HTERT RPE-1 (cell line): ENCODE measurements around the gene RPN2.

ENCODE experiments used
- in situ Hi-C: fragments of 300-500 bp; cut with MboI; formaldehyde crosslinking; loops from 4 replicates; pipeline ENCODE4 v1.14.3; 2020; ENCODE audit warnings: low sequenced_read_pairs

RPN2 gene

DNA sequence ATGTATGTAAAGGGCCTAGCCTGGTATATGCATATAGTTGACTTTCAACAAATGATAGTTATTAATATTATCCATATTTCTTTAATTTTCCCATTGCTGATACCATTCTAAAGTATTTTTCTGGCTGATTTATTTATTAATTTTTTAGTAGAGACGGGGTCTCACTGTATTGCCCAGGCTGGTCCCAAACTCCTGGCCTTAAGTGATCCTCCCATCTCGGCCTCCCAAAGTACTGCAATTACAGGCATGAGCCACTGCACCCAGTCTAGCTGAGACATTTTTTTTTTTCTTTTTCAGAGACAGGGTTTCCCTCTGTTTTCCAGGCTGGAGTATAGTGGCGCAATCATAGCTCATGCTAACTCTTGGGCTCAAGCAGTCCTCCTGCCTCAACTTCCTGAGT, 30.1 kb downstream of the RPN2 start:
- in situ Hi-C loops: no loop called here

DNA sequence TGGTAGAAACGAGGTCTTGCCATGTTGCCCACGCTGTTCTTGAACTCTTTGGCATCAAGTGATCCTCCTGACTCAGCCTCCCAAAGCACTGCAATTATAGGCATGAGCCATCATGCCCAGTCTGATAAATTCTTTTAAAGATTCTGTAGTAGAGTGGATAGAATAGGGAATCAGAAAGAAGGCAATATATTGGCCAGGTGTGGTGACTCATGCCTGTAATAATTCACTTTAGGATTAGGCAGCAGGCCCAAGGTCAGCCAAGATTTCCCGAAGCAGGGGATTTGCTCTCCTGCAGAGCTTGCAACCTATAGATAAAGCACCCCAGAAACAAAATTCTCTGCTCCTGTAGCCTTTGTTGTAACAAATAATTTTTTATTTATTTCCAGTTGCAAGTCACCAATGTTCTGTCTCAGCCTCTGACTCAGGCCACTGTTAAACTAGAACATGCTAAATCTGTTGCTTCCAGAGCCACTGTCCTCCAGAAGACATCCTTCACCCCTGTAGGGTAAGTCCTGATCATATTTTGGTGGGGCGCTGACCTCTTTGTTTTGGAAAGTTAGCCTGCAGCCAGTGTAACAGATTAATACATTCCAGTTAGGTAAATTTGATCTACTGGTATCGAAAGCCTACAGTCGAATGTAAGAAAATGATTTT, 30.7 kb downstream of the RPN2 start:
- in situ Hi-C loops: no loop called here

DNA sequence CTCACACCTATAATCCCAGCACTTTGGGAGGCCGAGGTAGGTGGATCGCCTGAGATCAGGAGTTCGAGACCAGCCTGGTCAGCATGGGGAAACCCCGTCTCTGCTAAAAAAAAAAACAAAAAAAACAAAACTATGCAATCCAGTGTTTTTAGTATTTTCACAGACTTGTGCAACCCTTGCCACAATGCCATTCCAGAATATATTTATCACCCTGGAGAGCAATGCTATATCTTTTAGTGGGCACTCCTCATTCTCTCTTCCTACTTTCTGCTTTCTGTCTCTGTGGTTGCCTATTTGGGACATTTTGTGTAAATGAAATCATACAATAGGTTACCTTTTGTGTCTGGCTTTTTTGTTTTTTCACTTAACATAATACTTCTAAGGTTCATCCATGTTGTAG, 39.3 kb downstream of the RPN2 start:
- in situ Hi-C loops: no loop called here

DNA sequence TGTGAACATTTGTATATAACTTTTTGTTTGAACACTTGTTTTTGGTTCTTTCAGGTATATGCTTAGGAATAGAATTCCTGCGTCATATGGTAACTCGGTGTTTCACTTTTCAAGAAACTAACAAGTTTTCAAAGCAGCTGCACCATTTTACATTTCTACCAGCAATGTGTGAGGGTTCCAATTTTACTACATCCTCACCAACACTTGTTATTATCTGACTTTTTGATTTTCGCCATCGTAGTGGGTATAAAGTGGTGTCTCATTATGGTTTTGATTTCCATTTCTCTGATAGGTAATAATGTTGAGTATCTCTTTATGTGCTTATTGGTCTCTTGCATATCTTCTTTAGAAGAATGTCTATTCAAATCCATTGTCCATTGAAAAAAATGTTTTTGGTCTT, 39.8 kb downstream of the RPN2 start:
- in situ Hi-C loops: no loop called here

DNA sequence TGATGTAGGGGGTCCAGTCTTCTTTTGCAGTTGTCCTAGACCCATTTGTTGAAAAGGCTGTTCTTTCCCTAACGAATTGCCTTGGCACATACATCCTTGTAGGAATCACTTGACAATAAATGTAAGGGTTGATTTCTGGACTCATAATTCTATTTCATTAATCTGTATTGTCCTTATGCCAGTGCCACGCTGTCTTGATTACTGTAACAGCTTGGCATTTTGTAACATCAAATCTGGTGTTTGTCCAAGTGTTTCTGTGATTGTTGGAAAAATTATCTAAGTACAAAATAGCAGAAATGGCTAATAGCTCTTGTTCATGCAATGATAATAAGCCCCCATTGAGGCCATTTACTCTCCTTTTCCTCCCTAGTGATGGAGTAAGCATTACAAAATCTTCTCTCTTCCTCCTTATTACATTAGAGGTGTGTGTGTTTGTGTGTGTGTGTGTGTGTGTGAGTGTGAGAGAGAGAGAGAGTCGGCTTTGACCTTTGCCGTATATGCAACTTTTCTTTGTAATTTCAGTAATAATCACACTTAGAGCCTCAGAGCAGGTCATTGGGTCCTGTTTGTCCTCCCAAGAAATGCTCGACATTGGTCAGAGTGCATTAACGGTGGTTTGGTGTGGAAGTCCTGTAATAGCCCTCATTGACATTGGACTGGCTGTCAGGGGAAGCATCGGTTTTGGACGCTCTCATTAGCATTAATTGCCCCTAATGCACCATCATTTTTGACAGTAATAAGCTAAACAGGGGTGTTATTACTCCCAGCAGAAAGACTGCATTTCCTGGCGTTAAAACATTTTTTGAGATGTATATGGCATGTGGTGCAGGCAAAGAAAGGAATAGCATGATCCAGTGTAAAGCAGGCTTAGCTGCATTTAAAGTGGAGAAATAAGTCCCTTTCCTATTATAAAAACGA, 40.9 kb downstream of the RPN2 start:
- in situ Hi-C loops: no loop called here

DNA sequence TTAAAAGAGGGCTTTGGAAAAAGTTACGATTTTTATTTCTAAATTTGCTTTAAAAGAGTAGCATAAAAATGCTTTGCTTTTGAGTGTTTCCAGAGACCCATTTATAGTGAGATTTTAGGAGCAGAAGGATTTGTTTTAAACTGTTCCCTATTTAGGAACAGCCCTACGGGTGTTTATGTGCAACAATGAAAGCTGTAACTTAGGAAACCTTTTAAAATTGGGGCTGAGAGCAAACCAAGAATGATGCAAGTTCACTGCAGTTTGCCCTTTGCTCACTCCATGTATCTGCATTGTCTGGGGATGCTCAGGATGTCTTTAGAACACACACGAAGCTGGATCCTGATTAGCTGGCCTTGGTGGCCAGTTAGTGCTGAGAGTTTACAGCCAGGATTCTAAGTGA, 41.6 kb downstream of the RPN2 start:
- in situ Hi-C loops: no loop called here

DNA sequence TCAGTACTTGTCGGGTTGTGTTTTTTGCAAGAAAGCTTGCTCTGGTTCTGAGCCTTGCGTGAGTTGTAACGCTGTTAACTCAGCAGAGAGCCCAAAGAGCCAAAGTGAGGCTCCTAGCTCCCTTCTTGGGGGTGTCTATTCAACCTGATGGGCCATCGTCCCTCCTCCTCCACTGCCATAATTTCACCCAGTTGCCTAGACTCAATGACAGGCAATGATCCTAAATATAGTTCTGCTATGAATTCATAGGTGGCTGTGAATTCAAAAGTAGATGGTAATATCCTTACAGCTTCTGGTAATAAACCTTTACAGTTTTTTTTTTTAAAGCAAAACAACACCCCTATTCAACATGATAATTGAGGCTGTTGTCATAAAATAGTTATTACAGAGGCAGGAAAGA, 43.0 kb downstream of the RPN2 start:
- in situ Hi-C loops: no loop called here

DNA sequence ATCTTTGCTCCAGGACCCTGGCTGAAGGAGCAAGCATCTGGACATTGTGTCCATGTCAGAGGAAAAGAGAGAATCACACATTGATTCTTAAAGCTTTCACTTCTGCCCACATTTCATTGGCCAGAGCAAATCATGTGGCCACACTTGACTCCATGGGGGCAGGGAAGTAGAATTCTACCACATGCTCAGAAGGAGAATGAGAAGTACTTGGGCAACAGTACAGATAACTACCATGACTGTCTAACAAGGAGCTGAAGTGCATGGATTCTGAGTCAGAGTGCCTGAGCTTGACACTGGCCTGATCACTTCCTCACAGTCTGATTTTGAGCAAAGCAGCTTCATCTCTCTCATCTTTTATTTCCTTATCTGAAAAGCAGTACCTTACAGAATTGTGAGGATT, 43.9 kb downstream of the RPN2 start:
- in situ Hi-C loops: no loop called here

DNA sequence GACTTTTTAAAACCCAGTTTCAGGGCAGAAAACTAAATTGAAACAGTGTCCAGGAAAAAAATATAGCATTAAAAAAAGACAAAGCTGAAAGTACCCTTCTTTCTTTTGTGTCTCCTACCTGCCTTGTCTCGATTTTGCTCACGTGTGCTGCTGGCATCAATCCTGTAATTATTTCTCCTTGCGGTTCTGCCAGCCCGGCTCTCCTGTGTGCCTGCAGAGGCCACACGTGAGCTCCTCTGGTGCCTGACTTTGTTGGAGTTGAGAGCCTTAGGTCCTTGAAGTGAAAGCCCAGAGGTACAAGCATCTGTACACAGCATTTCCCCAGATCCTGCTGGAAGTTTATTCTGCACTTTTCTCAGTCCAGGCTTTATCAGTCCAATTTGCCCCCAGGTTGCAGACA, 46.0 kb downstream of the RPN2 start:
- in situ Hi-C loops: no loop called here

DNA sequence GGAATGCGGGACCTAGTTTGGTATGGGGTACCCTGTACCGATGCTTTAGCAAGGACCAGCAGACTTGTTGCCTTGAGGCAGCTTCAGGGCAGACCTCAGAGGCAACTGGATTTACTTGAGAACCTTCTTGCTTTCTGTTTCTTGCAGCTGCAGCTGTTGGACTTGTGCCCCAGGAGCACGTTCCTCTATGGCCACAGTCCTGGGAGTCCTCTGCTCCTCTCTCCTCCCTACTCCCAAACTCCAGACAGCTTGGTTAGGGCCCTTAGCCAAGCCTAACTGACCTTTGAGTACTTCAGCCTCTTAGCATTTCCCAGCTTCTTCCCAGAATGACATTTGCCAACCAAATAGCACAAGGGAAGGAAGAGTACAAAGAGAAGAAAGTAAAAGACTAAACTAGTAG, 47.8 kb downstream of the RPN2 start:
- in situ Hi-C loops: no loop called here

DNA sequence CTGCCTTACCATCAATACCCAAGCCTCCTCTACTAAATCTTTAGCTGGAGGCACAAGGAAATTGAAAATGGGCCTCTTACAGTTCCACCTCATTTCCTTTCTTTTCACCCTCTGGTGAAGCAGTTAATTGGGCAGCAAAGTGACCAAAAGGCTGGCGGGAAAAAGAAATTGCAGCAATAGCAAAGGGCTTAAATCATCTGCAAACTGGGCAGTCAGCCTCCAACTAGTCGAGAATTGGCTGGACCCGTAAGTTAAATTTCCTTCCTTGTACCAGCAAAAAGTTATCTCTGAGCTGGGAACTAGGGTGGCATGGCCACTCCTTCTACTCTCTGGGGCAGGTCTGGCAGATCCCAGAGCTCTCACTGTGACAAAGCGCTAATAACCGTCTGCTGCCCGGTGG, 49.0 kb downstream of the RPN2 start:
- in situ Hi-C loops: no loop called here

DNA sequence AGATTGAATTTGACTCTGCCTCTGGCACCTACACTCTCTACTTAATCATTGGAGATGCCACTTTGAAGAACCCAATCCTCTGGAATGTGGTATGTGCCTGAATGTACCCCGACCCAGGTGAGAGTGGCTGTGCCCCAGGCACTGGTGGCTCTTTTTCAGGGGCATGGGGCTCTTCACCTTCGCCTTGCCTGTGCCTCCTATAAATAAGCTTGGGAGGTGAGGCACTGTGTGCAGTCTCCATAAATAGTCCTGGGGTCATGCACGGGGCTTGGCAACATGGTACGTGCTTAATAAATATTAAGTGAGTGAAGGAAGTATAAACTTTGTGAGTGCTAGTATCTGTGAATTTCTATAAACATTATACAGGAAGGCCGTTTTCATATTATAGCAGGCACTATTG, 49.5 kb downstream of the RPN2 start:
- in situ Hi-C loops: no loop called here

DNA sequence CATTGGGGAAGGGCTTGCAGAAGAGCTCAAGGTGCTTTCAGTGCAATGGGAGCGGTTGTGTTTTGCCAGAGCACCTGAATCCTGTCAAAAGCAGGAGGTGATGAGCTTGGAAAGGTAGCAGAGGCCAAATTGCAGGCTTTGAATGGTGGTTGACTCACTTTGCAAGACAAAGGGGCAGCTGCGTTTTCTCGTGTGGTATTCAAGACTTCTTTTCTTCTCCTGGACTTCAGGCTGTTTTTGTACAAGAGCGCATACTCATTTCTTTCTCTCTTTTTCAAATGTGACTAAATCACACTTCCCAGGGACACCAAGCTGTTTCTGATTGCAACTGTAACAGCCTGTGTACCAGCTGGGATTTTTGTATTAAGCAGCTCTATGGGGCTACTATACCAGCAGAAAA, 50.2 kb downstream of the RPN2 start:
- in situ Hi-C loops: no loop called here

DNA sequence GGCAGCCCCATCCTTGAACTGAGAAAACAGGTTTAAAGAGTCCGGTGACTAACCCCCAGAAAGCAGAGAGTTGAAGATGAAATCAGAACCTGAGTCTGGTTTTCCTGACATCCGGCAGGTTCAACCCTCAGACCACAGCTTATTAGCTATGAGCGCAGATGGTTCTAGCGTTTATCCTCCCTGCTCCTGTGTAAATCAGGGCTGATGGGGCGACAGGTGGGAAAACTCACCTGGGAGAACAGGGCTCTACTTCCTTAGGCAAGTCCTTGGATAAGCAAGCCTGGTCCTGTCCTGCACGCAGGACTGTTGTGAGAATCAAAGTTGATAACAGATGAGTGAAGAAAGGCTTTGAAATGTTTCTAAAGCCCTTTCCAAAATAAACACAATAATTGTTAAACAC, 51.1 kb downstream of the RPN2 start:
- in situ Hi-C loops: no loop called here

DNA sequence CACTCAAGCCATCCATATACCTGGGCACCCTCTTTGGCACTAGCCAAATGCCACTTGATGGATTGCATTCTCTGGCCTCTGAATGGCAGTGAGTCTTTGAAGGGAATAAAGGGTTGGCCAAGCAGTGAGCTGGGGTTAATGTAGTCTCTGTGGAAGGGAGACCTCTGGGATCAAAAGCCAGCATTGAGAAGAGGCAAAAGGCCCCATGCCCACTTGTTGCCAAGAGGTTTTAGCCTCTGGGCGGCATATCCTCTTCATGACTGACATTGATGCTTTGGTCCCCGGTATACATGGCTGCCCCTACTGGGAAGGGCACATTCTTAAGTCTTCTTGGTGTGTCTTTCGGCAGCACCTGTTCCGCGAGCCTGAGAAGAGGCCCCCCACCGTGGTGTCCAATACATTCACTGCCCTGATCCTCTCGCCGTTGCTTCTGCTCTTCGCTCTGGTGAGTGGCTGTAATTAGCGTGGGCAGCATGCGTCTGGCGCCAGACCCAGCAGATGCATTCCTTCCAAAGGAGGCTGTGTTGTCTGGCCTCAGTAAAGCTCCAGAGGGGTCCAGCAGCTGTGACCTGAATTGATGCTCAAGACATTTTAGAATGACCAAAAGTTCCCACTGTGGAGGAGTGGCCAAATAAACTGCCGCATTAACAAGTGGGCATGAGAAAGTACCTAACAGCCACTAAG, 53.0 kb downstream of the RPN2 start:
- in situ Hi-C loops: no loop called here

DNA sequence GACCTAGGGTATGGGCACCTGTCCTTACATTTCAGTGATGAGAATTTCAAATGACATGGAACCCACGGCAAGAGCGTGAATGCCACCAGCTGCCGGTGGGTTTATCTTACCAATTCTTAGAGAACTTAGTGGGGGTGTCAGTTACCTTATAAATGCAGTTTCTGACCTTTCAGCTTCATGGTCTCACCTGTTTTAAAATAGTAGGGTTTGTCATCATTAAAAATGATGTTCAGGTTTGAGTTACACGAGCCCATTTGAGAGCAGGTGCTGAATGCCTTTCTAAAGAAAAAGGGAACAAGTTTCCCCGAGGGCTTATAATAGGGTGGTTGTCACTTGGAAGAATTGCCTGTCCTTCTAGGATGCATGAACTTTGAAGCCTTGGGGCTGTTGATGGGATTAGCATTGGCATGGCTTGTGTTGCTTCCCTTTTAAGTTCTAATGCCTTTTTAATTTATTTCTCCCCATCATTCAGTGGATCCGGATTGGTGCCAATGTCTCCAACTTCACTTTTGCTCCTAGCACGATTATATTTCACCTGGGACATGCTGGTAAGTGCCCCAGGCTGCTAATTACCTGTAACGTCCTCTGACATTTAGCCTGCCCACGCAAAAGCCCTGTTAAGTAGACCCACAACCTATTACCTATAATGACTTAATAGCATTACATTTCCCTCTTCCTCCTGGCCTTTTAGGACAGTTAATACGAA, 54.6 kb downstream of the RPN2 start:
- in situ Hi-C loops: no loop called here

DNA sequence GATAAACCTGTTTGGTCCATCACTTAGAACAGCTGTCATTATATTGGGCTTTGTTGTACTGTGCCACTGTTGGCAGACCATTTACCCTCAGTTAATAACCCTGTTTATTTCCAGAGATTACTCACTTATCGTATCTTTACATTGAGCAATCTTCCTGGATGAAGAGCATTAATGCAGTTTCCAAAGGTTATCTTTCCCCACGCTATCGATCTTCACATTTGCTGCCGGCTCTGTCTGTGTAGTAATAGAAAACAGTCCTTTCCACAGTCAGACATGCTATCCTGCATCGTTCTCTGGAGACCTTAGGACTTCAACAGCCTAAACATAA, 55.1 kb downstream of the RPN2 start:
- in situ Hi-C loops: no loop called here

DNA sequence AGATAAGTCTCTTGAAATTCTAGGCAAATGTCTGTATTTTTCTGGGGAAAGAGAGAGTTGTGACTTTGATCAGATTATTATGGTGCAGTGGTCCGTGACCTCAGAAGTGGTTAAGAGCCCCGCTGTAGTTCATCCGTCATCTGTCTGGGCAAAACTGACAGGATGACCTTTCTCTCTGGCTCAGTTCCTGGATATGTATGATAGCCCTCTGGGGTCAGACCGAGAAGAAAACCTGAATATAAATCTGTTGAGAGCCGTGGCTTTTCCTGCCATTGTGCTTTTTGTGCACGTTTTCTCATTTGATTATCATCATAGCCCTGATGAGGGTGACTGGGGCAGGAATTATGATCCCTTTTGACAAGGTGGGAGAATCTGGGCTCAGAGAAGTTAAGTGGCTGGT, 55.9 kb downstream of the RPN2 start:
- in situ Hi-C loops: no loop called here

DNA sequence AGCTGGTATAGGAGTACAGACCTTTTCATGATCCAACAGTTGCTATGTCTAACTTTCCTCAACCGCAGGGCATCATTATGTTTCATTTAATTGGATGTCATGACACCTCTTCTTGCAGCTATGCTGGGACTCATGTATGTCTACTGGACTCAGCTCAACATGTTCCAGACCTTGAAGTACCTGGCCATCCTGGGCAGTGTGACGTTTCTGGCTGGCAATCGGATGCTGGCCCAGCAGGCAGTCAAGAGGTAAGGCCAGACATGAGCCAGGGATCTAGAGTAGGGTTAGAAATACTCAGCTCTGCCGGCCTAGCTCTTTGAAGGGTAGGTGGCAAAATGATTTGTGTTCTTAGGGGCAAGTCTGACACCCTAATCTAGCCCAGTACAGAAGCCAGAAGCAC, 57.3 kb downstream of the RPN2 start:
- in situ Hi-C loops: no loop called here

DNA sequence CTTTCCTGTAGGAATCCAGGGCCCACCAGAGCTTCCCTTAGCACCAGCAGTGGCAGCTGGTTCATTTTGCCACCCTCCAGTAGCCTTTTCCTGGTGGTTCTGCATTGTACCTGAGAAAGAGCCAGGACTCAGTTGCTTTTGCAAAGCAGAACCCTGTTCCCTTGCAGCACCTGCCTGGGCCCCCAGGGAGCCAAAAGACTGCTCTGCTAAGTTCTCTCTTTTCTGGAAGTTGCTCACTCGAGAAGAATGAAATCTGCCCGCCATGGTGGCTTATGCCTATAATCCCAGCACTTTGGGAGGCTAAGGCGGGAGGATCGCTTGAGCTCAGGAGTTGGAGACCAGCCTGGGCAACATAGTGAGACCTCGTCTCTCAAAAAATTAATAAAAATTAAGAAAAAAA, 58.5 kb downstream of the RPN2 start:
- in situ Hi-C loops: no loop called here

DNA sequence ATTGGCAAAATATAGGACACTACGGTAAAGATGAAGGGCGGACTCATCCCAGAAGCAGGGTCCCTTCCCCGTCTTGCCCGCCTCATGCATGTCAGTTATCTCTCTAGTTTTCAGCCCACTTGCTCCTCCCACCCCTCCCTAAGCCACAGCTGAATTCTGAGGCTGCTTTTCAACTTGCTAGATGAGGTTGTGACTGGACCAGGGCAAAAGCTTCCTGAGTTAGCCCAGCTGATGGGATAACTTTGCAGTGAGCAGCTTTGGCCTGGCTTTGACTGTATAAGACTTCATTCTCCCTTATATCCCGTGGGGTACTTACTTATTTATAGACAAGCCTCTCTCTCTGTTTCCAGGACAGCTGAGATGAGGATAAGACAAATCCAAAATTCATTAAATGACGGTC, 59.3 kb downstream of the RPN2 start:
- in situ Hi-C loops: no loop called here
